ENCODE measurements around the gene GRIA4. TPM values are rescaled to one million over a fixed set of nuclear protein-coding genes. Genes with fewer than 3 reads are reported as not detected.

The GRIA4 gene
- polyA plus RNA-seq, 1 donor from 2014 or later: 6.3 TPM

- no peaks in the 10 kb centered on the region for H3K27me3 ChIP-seq (ENCODE audit: insufficient read depth, low read depth, low read length)
- H3K9ac ChIP-seq (ENCODE audit: low read length): no peak overlapping the region
- H3K9me2 ChIP-seq (ENCODE audit: insufficient read depth, low read length): no peaks in the 10 kb centered on the region
- H3F3A ChIP-seq (ENCODE audit: insufficient read depth, low read length, poor library complexity, severe bottlenecking): no peaks in the 10 kb centered on the region
- no peak overlapping the region for H2AFZ ChIP-seq (ENCODE audit: low read depth, low read length)
- H3K36me3 ChIP-seq (ENCODE audit: insufficient read depth, low read length): no peaks in the 10 kb centered on the region
- no peak overlapping the region for H3K27ac ChIP-seq (ENCODE audit: low read length)
- TF ChIP-seq POLR2AphosphoS5 (IDR thresholded peaks at IDR 0.05): no peak
- no peak for TF ChIP-seq CTCF (IDR thresholded peaks at IDR 0.05; ENCODE audit: poor library complexity, severe bottlenecking)
- TF ChIP-seq REST (IDR thresholded peaks at IDR 0.05; ENCODE audit: borderline replicate concordance): no peak
- TF ChIP-seq EZH2 (IDR thresholded peaks at IDR 0.05; ENCODE audit: borderline replicate concordance, insufficient read depth, low read length, poor library complexity, severe bottlenecking): no peak
- no peak for TF ChIP-seq SMC3 (conservative IDR thresholded peaks at IDR 0.05; ENCODE audit: poor library complexity)
- no peak for TF ChIP-seq TAF1 (IDR thresholded peaks at IDR 0.05; ENCODE audit: low read depth)
- H3K79me2 ChIP-seq (replicated peaks; ENCODE audit: insufficient read depth, low read length): no peaks in the 10 kb centered on the region
- H3K9me3 ChIP-seq (ENCODE audit: low read length): no peaks in the 10 kb centered on the region
- H3K4me3 ChIP-seq (ENCODE audit: low read length): no peak overlapping the region
- no peak overlapping the region for H3K4me2 ChIP-seq (ENCODE audit: low read length)
- H4K20me1 ChIP-seq (ENCODE audit: insufficient read depth): no peaks in the 10 kb centered on the region
These were observed 365.3 kb downstream of the GRIA4 start for GRCh38 chr11:105975128-105975527.

GRCh38 chr11:105979997-105980703 is 370.3 kb downstream of the GRIA4 start:
- Histone ChIP-seq H3K9ac (ENCODE audit: low read length) (no peak overlapping the region), H3K36me3 (ENCODE audit: insufficient read depth, low read length) (no peaks in the 10 kb centered on the region), H2AFZ (ENCODE audit: low read depth, low read length) (no peak overlapping the region), H3F3A (ENCODE audit: insufficient read depth, low read length, poor library complexity, severe bottlenecking) (no peaks in the 10 kb centered on the region), H3K4me3 (ENCODE audit: low read length) (no peak overlapping the region), H3K9me3 (ENCODE audit: low read length) (no peaks in the 10 kb centered on the region), H3K27me3 (ENCODE audit: insufficient read depth, low read depth, low read length) (no peaks in the 10 kb centered on the region), H3K4me2 (ENCODE audit: low read length) (no peak overlapping the region), H3K27ac (ENCODE audit: low read length) (no peak overlapping the region), H3K9me2 (ENCODE audit: insufficient read depth, low read length) (no peaks in the 10 kb centered on the region), H4K20me1 (ENCODE audit: insufficient read depth) (no peaks in the 10 kb centered on the region), H3K79me2 (replicated peaks; ENCODE audit: insufficient read depth, low read length) (no peaks in the 10 kb centered on the region)
- TF ChIP-seq TAF1 (IDR thresholded peaks at IDR 0.05; ENCODE audit: low read depth) (no peak), EP300 (conservative IDR thresholded peaks at IDR 0.05; ENCODE audit: poor library complexity, severe bottlenecking) (no peak), MXI1 (conservative IDR thresholded peaks at IDR 0.05; ENCODE audit: poor library complexity, severe bottlenecking) (no peak), RAD21 (conservative IDR thresholded peaks at IDR 0.05) (no peak), SMC3 (conservative IDR thresholded peaks at IDR 0.05; ENCODE audit: poor library complexity) (no peak), CTCF (IDR thresholded peaks at IDR 0.05; ENCODE audit: poor library complexity, severe bottlenecking) (no peak), EZH2 (IDR thresholded peaks at IDR 0.05; ENCODE audit: borderline replicate concordance, insufficient read depth, low read length, poor library complexity, severe bottlenecking) (no peak), REST (IDR thresholded peaks at IDR 0.05; ENCODE audit: borderline replicate concordance) (no peak), POLR2AphosphoS5 (IDR thresholded peaks at IDR 0.05) (no peak)

Measured in neural cell (in vitro differentiated cells).